HepG2 (cell line): ENCODE measurements around the gene MRPL43. TPM values are rescaled to one million over a fixed set of nuclear protein-coding genes. Genes with fewer than 3 reads are reported as not detected.
A peak's percentile ranks its signal among the peaks of the same experiment; 100 is the strongest.

Experiments
- ATF5 ChIP-seq: sonication (generic); formaldehyde crosslinking; IDR thresholded peaks from 2 replicates; pipeline ENCODE4 v1.4.0; 2020; ENCODE audit warnings: mild to moderate bottlenecking, low read depth, missing genetic modification reagents
- ATF7-NPFF ChIP-seq: sonication (generic); formaldehyde crosslinking; IDR thresholded peaks from 2 replicates; pipeline ENCODE4 v1.8.1; 2023; ENCODE audit warnings: mild to moderate bottlenecking, low read depth, missing genetic modification reagents, moderate library complexity
- CREBL2 ChIP-seq: sonication (generic); formaldehyde crosslinking; IDR thresholded peaks from 2 replicates; pipeline ENCODE4 v1.8.1; 2023; ENCODE audit warnings: missing genetic modification reagents, mild to moderate bottlenecking, borderline replicate concordance
- ETV6 ChIP-seq: sonication (generic); formaldehyde crosslinking; conservative IDR thresholded peaks from 2 replicates; pipeline ENCODE4 v1.4.0; 2020; ENCODE audit warnings: missing genetic modification reagents
- HIC2 ChIP-seq: sonication (generic); formaldehyde crosslinking; IDR thresholded peaks from 2 replicates; pipeline ENCODE4 v1.9.0; 2022; ENCODE audit warnings: low read depth, missing genetic modification reagents
- HOXA7 ChIP-seq: sonication (generic); formaldehyde crosslinking; IDR thresholded peaks from 2 replicates; pipeline ENCODE4 v1.8.1; 2022; ENCODE audit warnings: mild to moderate bottlenecking, missing genetic modification reagents, moderate library complexity
- MTA1 ChIP-seq: sonication (generic); formaldehyde crosslinking; IDR thresholded peaks from 2 replicates; pipeline ENCODE4 v1.4.0; 2020; ENCODE audit warnings: missing genetic modification reagents, mild to moderate bottlenecking, borderline replicate concordance
- RNF2 ChIP-seq: fragments of 450-650 bp; conservative IDR thresholded peaks from 2 replicates; pipeline ENCODE4 v1.6.1; 2016; ENCODE audit warnings: low read depth
- THAP8 ChIP-seq: sonication (generic); formaldehyde crosslinking; IDR thresholded peaks from 2 replicates; pipeline ENCODE4 v1.5.1; 2020; ENCODE audit warnings: missing genetic modification reagents, mild to moderate bottlenecking, borderline replicate concordance
- ZBTB44 ChIP-seq: sonication (generic); formaldehyde crosslinking; IDR thresholded peaks from 2 replicates; pipeline ENCODE4 v1.4.0; 2020; ENCODE audit warnings: missing genetic modification reagents
- ZBTB46 ChIP-seq: sonication (generic); formaldehyde crosslinking; IDR thresholded peaks from 2 replicates; pipeline ENCODE4 v1.4.0; 2020; ENCODE audit warnings: mild to moderate bottlenecking, missing genetic modification reagents, borderline replicate concordance
- ZNF253 ChIP-seq: sonication (generic); formaldehyde crosslinking; IDR thresholded peaks from 2 replicates; pipeline ENCODE4 v1.8.0; 2022; ENCODE audit warnings: mild to moderate bottlenecking, missing genetic modification reagents, borderline replicate concordance
- ZNF33A ChIP-seq: sonication (generic); formaldehyde crosslinking; IDR thresholded peaks from 2 replicates; pipeline ENCODE4 v1.5.1; 2020; ENCODE audit warnings: missing genetic modification reagents, mild to moderate bottlenecking, moderate library complexity, borderline replicate concordance
- ZNF354B ChIP-seq: sonication (generic); formaldehyde crosslinking; IDR thresholded peaks from 2 replicates; pipeline ENCODE4 v1.8.0; 2022; ENCODE audit warnings: mild to moderate bottlenecking, missing genetic modification reagents
- ZNF468 ChIP-seq: sonication (generic); formaldehyde crosslinking; IDR thresholded peaks from 2 replicates; pipeline ENCODE4 v1.8.0; 2022; ENCODE audit warnings: mild to moderate bottlenecking, moderate library complexity, missing genetic modification reagents
- ZNF496 ChIP-seq: sonication (generic); formaldehyde crosslinking; IDR thresholded peaks from 2 replicates; pipeline ENCODE4 v1.8.1; 2023; ENCODE audit warnings: mild to moderate bottlenecking, moderate library complexity, missing genetic modification reagents; ENCODE audit not compliant: insufficient replicate concordance
- ZNF557 ChIP-seq: sonication (generic); formaldehyde crosslinking; IDR thresholded peaks from 2 replicates; pipeline ENCODE4 v1.4.0; 2020; ENCODE audit warnings: missing genetic modification reagents
- ZNF747 ChIP-seq: sonication (generic); formaldehyde crosslinking; IDR thresholded peaks from 2 replicates; pipeline ENCODE4 v1.8.1; 2023; ENCODE audit warnings: missing genetic modification reagents, mild to moderate bottlenecking, borderline replicate concordance
- ZNF772 ChIP-seq: sonication (generic); formaldehyde crosslinking; IDR thresholded peaks from 2 replicates; pipeline ENCODE4 v1.5.0; 2020; ENCODE audit warnings: mild to moderate bottlenecking, missing genetic modification reagents
- polyA plus RNA-seq, 8 experiments: library from polyadenylated mRNA; depleted of rRNA in 3 of 8; stranded (reverse) in 7 of 8; unstranded in 1 of 8; fragments of >200 nt; fragmentation: Illumina TruSeq in 4 of 8; extraction: Trizol in 4 of 8; gene quantifications; 2 replicates each; pipeline versions ENCODE4 v1.2.1 to v1.2.3, GENCODE V29; 2011 to 2016; ENCODE audit warnings: low read depth in 4 of 8, missing spikeins in 1 of 8, mixed read lengths in 1 of 8; ENCODE audit not compliant: insufficient read depth in 1 of 8
- total RNA-seq, 5 experiments: library from RNA; depleted of rRNA; stranded (reverse); fragments of >200 nt; fragmentation: Illumina TruSeq; extraction: Trizol; gene quantifications; 2 replicates each; pipeline ENCODE4 v1.2.3, GENCODE V29; 2016; ENCODE audit warnings: low read depth in 1 of 5
- TF ChIP-seq, protein P1 (sequence below): sonication (generic); formaldehyde crosslinking; conservative IDR thresholded peaks from 2 replicates; pipeline ENCODE4 v1.5.0; 2020; ENCODE audit warnings: missing genetic modification reagents

Gene MRPL43
- total and polyA plus RNA-seq, 2 of the 13 experiments (the other 11 are each of a cell fraction or from before 2014, with no cell fraction given): 71.0 to 73.7 TPM

- TF ChIP-seq ZBTB46 (CRISPR knock-in tag) (no peak), ETV6 (no peak), ZBTB44 (CRISPR knock-in tag) (no peak), THAP8 (no peak), ZNF253 (CRISPR knock-in tag) (no peak), ATF7-NPFF (CRISPR knock-in tag) (no peak), RNF2 (no peak), ZNF747 (CRISPR knock-in tag) (no peak), ATF5 (CRISPR knock-in tag) (no peak), ZNF468 (CRISPR knock-in tag) (no peak), HOXA7 (CRISPR knock-in tag) (no peak), ZNF354B (CRISPR knock-in tag) (no peak), ZNF496 (CRISPR knock-in tag) (no peak), MTA1 (CRISPR knock-in tag) (no peak; the same call in 1 of the 2 replicates), ZNF772 (CRISPR knock-in tag) (no peak), HIC2 (CRISPR knock-in tag) (peak; percentile 71), CREBL2 (CRISPR knock-in tag) (no peak), ZNF33A (CRISPR knock-in tag) (no peak), ZNF557 (CRISPR knock-in tag) (peak; percentile 82; the same call in 1 of the 2 replicates)
- TF ChIP-seq, protein P1, sequence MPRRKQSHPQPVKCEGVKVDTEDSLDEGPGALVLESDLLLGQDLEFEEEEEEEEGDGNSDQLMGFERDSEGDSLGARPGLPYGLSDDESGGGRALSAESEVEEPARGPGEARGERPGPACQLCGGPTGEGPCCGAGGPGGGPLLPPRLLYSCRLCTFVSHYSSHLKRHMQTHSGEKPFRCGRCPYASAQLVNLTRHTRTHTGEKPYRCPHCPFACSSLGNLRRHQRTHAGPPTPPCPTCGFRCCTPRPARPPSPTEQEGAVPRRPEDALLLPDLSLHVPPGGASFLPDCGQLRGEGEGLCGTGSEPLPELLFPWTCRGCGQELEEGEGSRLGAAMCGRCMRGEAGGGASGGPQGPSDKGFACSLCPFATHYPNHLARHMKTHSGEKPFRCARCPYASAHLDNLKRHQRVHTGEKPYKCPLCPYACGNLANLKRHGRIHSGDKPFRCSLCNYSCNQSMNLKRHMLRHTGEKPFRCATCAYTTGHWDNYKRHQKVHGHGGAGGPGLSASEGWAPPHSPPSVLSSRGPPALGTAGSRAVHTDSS (CRISPR knock-in tag): 0 out of 2 replicates have a peak, but pooled peaks have one; percentile 48
Observed at GRCh38 chr10:100998183-100998990, 11.1 kb upstream of the MRPL43 start (continued).
